ENCODE results near the gene TIMM22. TPM values are rescaled to one million over a fixed set of nuclear protein-coding genes. Genes with fewer than 3 reads are reported as not detected.
A peak's percentile ranks its signal among the peaks of the same experiment; 100 is the strongest.
"Not testable (repeated sequence)": the region's sequence is repeated elsewhere in the genome, so short reads cannot be mapped to it uniquely, and the experiment has no call there.

Gene TIMM22
- polyA plus RNA-seq, 4 donors, result 6.9 to 9.4 (median 8.0) TPM

- DNase-seq (no peak), FAIRE-seq (no peak)
- 59 to 72% (median 68%) methylated on average over 3 of the region's 3 CpGs for WGBS, 3 donors
- H3K9me3 ChIP-seq (ENCODE audit: control insufficient read depth in 2 of 2, insufficient read depth in 1 of 2, low read depth in 1 of 2, low read length in 1 of 2), result no peaks in the 10 kb centered on the region
- no peaks in the 10 kb centered on the region for H3K27me3 ChIP-seq (ENCODE audit: control insufficient read depth in 3 of 3, insufficient read depth in 3 of 3, low read length in 3 of 3)
- no peaks in the 10 kb centered on the region for H3K36me3 ChIP-seq (ENCODE audit: control insufficient read depth in 3 of 3, insufficient read depth in 2 of 3, low read depth in 1 of 3, low read length in 3 of 3)
- H3K4me3 ChIP-seq (ENCODE audit: low read depth in 1 of 3, low read length in 3 of 3), result no peak overlapping the region
- no peak overlapping the region for H3K27ac ChIP-seq (ENCODE audit: low read depth in 1 of 3, low read length in 2 of 3)
- H3K4me1 ChIP-seq (ENCODE audit: control insufficient read depth in 3 of 3, insufficient read depth in 2 of 3, low read depth in 1 of 3, low read length in 2 of 3), result peaks cover 0 to 10% (median 0%) of the 10 kb centered on the region in 3 donors
Measured at GRCh38 chr17:983921-984320, 13.0 kb upstream of the TIMM22 start.

GRCh38 chr17:986322-986929 lies 10.5 kb upstream of the TIMM22 start:
- no peak overlapping the region for H3K27ac ChIP-seq (ENCODE audit: low read depth in 1 of 3, low read length in 2 of 3)
- no peak for DNase-seq
- no peak overlapping the region for H3K4me3 ChIP-seq (ENCODE audit: low read depth in 1 of 3, low read length in 3 of 3)
- no peaks in the 10 kb centered on the region for H3K9me3 ChIP-seq (ENCODE audit: control insufficient read depth in 2 of 2, insufficient read depth in 1 of 2, low read depth in 1 of 2, low read length in 1 of 2)
- H3K27me3 ChIP-seq (ENCODE audit: control insufficient read depth in 3 of 3, insufficient read depth in 3 of 3, low read length in 3 of 3), result no peaks in the 10 kb centered on the region
- no peaks in the 10 kb centered on the region for H3K4me1 ChIP-seq (ENCODE audit: control insufficient read depth in 3 of 3, insufficient read depth in 2 of 3, low read depth in 1 of 3, low read length in 2 of 3)
- H3K36me3 ChIP-seq (ENCODE audit: control insufficient read depth in 3 of 3, insufficient read depth in 2 of 3, low read depth in 1 of 3, low read length in 3 of 3), result no peaks in the 10 kb centered on the region
- 83 to 90% (median 87%) methylated on average over 6 of the region's 6 CpGs for WGBS, 3 donors
- FAIRE-seq, result no peak

GRCh38 chr17:987931-988330 lies 9.0 kb upstream of the TIMM22 start:
- Histone ChIP-seq H3K27me3 (ENCODE audit: control insufficient read depth in 3 of 3, insufficient read depth in 3 of 3, low read length in 3 of 3) (no peaks in the 10 kb centered on the region), H3K9me3 (ENCODE audit: control insufficient read depth in 2 of 2, insufficient read depth in 1 of 2, low read depth in 1 of 2, low read length in 1 of 2) (peaks cover 0 to 2% of the 10 kb centered on the region in 2 donors), H3K36me3 (ENCODE audit: control insufficient read depth in 3 of 3, insufficient read depth in 2 of 3, low read depth in 1 of 3, low read length in 3 of 3) (no peaks in the 10 kb centered on the region), H3K27ac (ENCODE audit: low read depth in 1 of 3, low read length in 2 of 3) (no peak overlapping the region), H3K4me1 (ENCODE audit: control insufficient read depth in 3 of 3, insufficient read depth in 2 of 3, low read depth in 1 of 3, low read length in 2 of 3) (no peaks in the 10 kb centered on the region), H3K4me3 (ENCODE audit: low read depth in 1 of 3, low read length in 3 of 3) (no peak overlapping the region)
- DNase-seq (no peak), FAIRE-seq (no peak)
- 90 to 92% (median 91%) methylated on average over 15 of the region's 15 CpGs for WGBS, 3 donors

GRCh38 chr17:988561-988960 lies 8.4 kb upstream of the TIMM22 start:
- 84 to 88% (median 88%) methylated on average over 11 of the region's 11 CpGs for WGBS, 3 donors
- no peaks in the 10 kb centered on the region for H3K4me1 ChIP-seq (ENCODE audit: control insufficient read depth in 3 of 3, insufficient read depth in 2 of 3, low read depth in 1 of 3, low read length in 2 of 3)
- H3K9me3 ChIP-seq (ENCODE audit: control insufficient read depth in 2 of 2, insufficient read depth in 1 of 2, low read depth in 1 of 2, low read length in 1 of 2), result peaks cover 0 to 3% of the 10 kb centered on the region in 2 donors
- no peaks in the 10 kb centered on the region for H3K27me3 ChIP-seq (ENCODE audit: control insufficient read depth in 3 of 3, insufficient read depth in 3 of 3, low read length in 3 of 3)
- H3K36me3 ChIP-seq (ENCODE audit: control insufficient read depth in 3 of 3, insufficient read depth in 2 of 3, low read depth in 1 of 3, low read length in 3 of 3), result no peaks in the 10 kb centered on the region
- DNase-seq, result no peak
- no peak overlapping the region for H3K27ac ChIP-seq (ENCODE audit: low read depth in 1 of 3, low read length in 2 of 3)
- FAIRE-seq, result no peak
- H3K4me3 ChIP-seq (ENCODE audit: low read depth in 1 of 3, low read length in 3 of 3), result no peak overlapping the region

GRCh38 chr17:992933-993332 lies 4.0 kb upstream of the TIMM22 start:
- DNase-seq (no peak), FAIRE-seq (no peak)
- Histone ChIP-seq H3K4me1 (ENCODE audit: control insufficient read depth in 3 of 3, insufficient read depth in 2 of 3, low read depth in 1 of 3, low read length in 2 of 3) (peaks cover 0 to 3% (median 1%) of the 10 kb centered on the region in 3 donors), H3K4me3 (ENCODE audit: low read depth in 1 of 3, low read length in 3 of 3) (no peak overlapping the region), H3K9me3 (ENCODE audit: control insufficient read depth in 2 of 2, insufficient read depth in 1 of 2, low read depth in 1 of 2, low read length in 1 of 2) (peaks cover 0 to 3% of the 10 kb centered on the region in 2 donors), H3K36me3 (ENCODE audit: control insufficient read depth in 3 of 3, insufficient read depth in 2 of 3, low read depth in 1 of 3, low read length in 3 of 3) (no peaks in the 10 kb centered on the region), H3K27me3 (ENCODE audit: control insufficient read depth in 3 of 3, insufficient read depth in 3 of 3, low read length in 3 of 3) (no peaks in the 10 kb centered on the region), H3K27ac (ENCODE audit: low read depth in 1 of 3, low read length in 2 of 3) (no peak overlapping the region)
- 53 to 69% (median 59%) methylated on average over 13 of the region's 13 CpGs for WGBS, 3 donors

GRCh38 chr17:995324-995723 lies 1.6 kb upstream of the TIMM22 start:
- not testable (repeated sequence) for H3K27me3 ChIP-seq (ENCODE audit: control insufficient read depth in 3 of 3, insufficient read depth in 3 of 3, low read length in 3 of 3); H3K4me1 ChIP-seq (ENCODE audit: control insufficient read depth in 3 of 3, insufficient read depth in 2 of 3, low read depth in 1 of 3, low read length in 2 of 3); H3K4me3 ChIP-seq (ENCODE audit: low read depth in 1 of 3, low read length in 3 of 3); H3K27ac ChIP-seq (ENCODE audit: low read depth in 1 of 3, low read length in 2 of 3); H3K36me3 ChIP-seq (ENCODE audit: control insufficient read depth in 3 of 3, insufficient read depth in 2 of 3, low read depth in 1 of 3, low read length in 3 of 3); DNase-seq; H3K9me3 ChIP-seq (ENCODE audit: control insufficient read depth in 2 of 2, insufficient read depth in 1 of 2, low read depth in 1 of 2, low read length in 1 of 2); FAIRE-seq
- WGBS, 3 donors, result 54 to 76% (median 64%) methylated on average over 8 of the region's 8 CpGs

- WGBS, 3 donors, result 6 to 31% (median 14%) methylated on average over 2 of the region's 2 CpGs
- H3K9me3 ChIP-seq (ENCODE audit: control insufficient read depth in 2 of 2, insufficient read depth in 1 of 2, low read depth in 1 of 2, low read length in 1 of 2), result no peaks in the 10 kb centered on the region
- no peak for FAIRE-seq
- H3K27ac ChIP-seq (ENCODE audit: low read depth in 1 of 3, low read length in 2 of 3), result no peak overlapping the region
- H3K36me3 ChIP-seq (ENCODE audit: control insufficient read depth in 3 of 3, insufficient read depth in 2 of 3, low read depth in 1 of 3, low read length in 3 of 3), result peaks cover under 1 to 34% (median 14%) of the 10 kb centered on the region in 3 donors
- no peaks in the 10 kb centered on the region for H3K27me3 ChIP-seq (ENCODE audit: control insufficient read depth in 3 of 3, insufficient read depth in 3 of 3, low read length in 3 of 3)
- H3K4me1 ChIP-seq (ENCODE audit: control insufficient read depth in 3 of 3, insufficient read depth in 2 of 3, low read depth in 1 of 3, low read length in 2 of 3), result peaks cover 0 to 7% (median 4%) of the 10 kb centered on the region in 3 donors
- DNase-seq, result no peak
- peak overlapping the region in 2 of 3 donors; percentile 93 to 100 for H3K4me3 ChIP-seq (ENCODE audit: low read depth in 1 of 3, low read length in 3 of 3)
Measured at GRCh38 chr17:998111-998510, 1.2 kb downstream of the TIMM22 start.

- FAIRE-seq (no peak), DNase-seq (no peak)
- WGBS, 3 donors, result 54 to 64% (median 56%) methylated on average over 15 of the region's 15 CpGs
- Histone ChIP-seq H3K4me3 (ENCODE audit: low read depth in 1 of 3, low read length in 3 of 3) (no peak overlapping the region), H3K27ac (ENCODE audit: low read depth in 1 of 3, low read length in 2 of 3) (peak overlapping the region; percentile 27 to 61 (median 52)), H3K9me3 (ENCODE audit: control insufficient read depth in 2 of 2, insufficient read depth in 1 of 2, low read depth in 1 of 2, low read length in 1 of 2) (no peaks in the 10 kb centered on the region), H3K36me3 (ENCODE audit: control insufficient read depth in 3 of 3, insufficient read depth in 2 of 3, low read depth in 1 of 3, low read length in 3 of 3) (peaks cover 12 to 61% (median 28%) of the 10 kb centered on the region in 3 donors), H3K27me3 (ENCODE audit: control insufficient read depth in 3 of 3, insufficient read depth in 3 of 3, low read length in 3 of 3) (no peaks in the 10 kb centered on the region), H3K4me1 (ENCODE audit: control insufficient read depth in 3 of 3, insufficient read depth in 2 of 3, low read depth in 1 of 3, low read length in 2 of 3) (peaks cover 0 to 17% (median 4%) of the 10 kb centered on the region in 3 donors)
Measured at GRCh38 chr17:1000597-1001461, 3.9 kb downstream of the TIMM22 start.

Data from small intestine (tissue), 7 donors.